ENCODE results near the gene FBXO34. TPM values are rescaled to one million over a fixed set of nuclear protein-coding genes. Genes with fewer than 3 reads are reported as not detected.

FBXO34 gene
- total and polyA plus RNA-seq, 2 of the 13 experiments (the other 11 are each of a cell fraction or from before 2014, with no cell fraction given) = 8.8 to 13.5 TPM

GRCh38 chr14:55324812-55325211 lies 53.6 kb downstream of the FBXO34 start:
- in situ Hi-C loops (cut with HindIII; ENCODE audit: extremely low pct_ligation_motif_present, low pct_unique_long_range_greater_than_20kb) = no loop called here
- BruUV-seq (replicated peaks) = no TSS peak
- POLR2A ChIA-PET = no interaction called here

GRCh38 chr14:55327179-55327578 lies 56.0 kb downstream of the FBXO34 start:
- ATAC-seq = no peak
- 92% methylated on average over 1 of the region's 1 CpG for WGBS (ENCODE audit: low lambda C conversion rate)
- TF ChIP-seq SETDB1 (CRISPR knock-in tag; IDR thresholded peaks at IDR 0.05; ENCODE audit: borderline replicate concordance) (no peak), PHF21A (CRISPR knock-in tag; IDR thresholded peaks at IDR 0.05) (no peak), JARID2 (CRISPR knock-in tag; IDR thresholded peaks at IDR 0.05; ENCODE audit: insufficient replicate concordance) (no peak), NBN (conservative IDR thresholded peaks at IDR 0.05) (no peak), ZNF567 (CRISPR knock-in tag; IDR thresholded peaks at IDR 0.05; ENCODE audit: borderline replicate concordance) (no peak), ZMYM4 (CRISPR knock-in tag; IDR thresholded peaks at IDR 0.05) (no peak), ZNF768 (CRISPR knock-in tag; IDR thresholded peaks at IDR 0.05) (no peak), ZBTB44 (CRISPR knock-in tag; IDR thresholded peaks at IDR 0.05) (no peak), ZNF263 (CRISPR knock-in tag; IDR thresholded peaks at IDR 0.05) (no peak), YEATS2 (CRISPR knock-in tag; IDR thresholded peaks at IDR 0.05; ENCODE audit: borderline replicate concordance) (no peak), ZNF329 (CRISPR knock-in tag; IDR thresholded peaks at IDR 0.05; ENCODE audit: low read depth) (no peak), DRAP1 (CRISPR knock-in tag; IDR thresholded peaks at IDR 0.05) (no peak), PCBP2 (optimal IDR thresholded peaks at IDR 0.05; ENCODE audit: low read depth, low read length, poor library complexity, severe bottlenecking) (no peak)

More at GRCh38 chr14:55324812-55325211, 53.6 kb downstream of the FBXO34 start:
- Histone ChIP-seq H4K20me1 (ENCODE audit: insufficient read depth, low read length) (no peaks in the 10 kb centered on the region), H3K27ac (ENCODE audit: extremely low read length, insufficient read depth, low read length) (no peak overlapping the region), H3K4me2 (ENCODE audit: low read depth, low read length) (no peak overlapping the region), H2AFZ (ENCODE audit: low read length) (no peak overlapping the region), H3K9ac (ENCODE audit: insufficient read depth, low read depth, low read length) (no peak overlapping the region), H3K79me2 (ENCODE audit: insufficient read depth, low read length) (peaks cover 35% of the 10 kb centered on the region), H3K36me3 (replicated peaks in 1 of 2; ENCODE audit: control insufficient read depth in 1 of 2, insufficient read depth in 2 of 2, low read length in 2 of 2) (0 out of 5 replicates have a peak, but pooled peaks cover 0 to 7% of the 10 kb centered on the region in 2 experiments), H3K4me3 (replicated peaks in 1 of 3; ENCODE audit: insufficient read depth in 1 of 3, low read depth in 2 of 3, low read length in 3 of 3) (no peak overlapping the region), H3K4me1 (ENCODE audit: insufficient read depth, low read length) (peaks cover 10% of the 10 kb centered on the region), H3K9me3 (ENCODE audit: low read length) (no peaks in the 10 kb centered on the region), H3K27me3 (ENCODE audit: control insufficient read depth in 1 of 2, insufficient read depth in 2 of 2, low read length in 2 of 2) (no peaks in the 10 kb centered on the region)
- no peak for TF ChIP-seq EEA1 (CRISPR knock-in tag; IDR thresholded peaks at IDR 0.05; ENCODE audit: borderline replicate concordance)
- no peak for TF ChIP-seq ZBTB44 (CRISPR knock-in tag; IDR thresholded peaks at IDR 0.05)
- peak; percentile 89 for TF ChIP-seq ZNF264 (CRISPR knock-in tag; IDR thresholded peaks at IDR 0.05)
- ATAC-seq (no peak), FAIRE-seq (no peak), DNase-seq (ENCODE audit: low spot score) (no peak)
- WGBS (ENCODE audit: low lambda C conversion rate) = 100% methylated on average over 2 of the region's 2 CpGs
- CTCF ChIA-PET (ENCODE audit: low intra/inter-chr PET ratio, low total read pairs) = no interaction called here
- intact Hi-C loops (cut with micrococcal nuclease; ENCODE audit: unreplicated experiment) = no loop called here

More at GRCh38 chr14:55327179-55327578, 56.0 kb downstream of the FBXO34 start:
- no peaks in the 10 kb centered on the region for H3K9me3 ChIP-seq (ENCODE audit: low read length)
- DNase-seq (ENCODE audit: low spot score) = no peak
- no peaks in the 10 kb centered on the region for H4K20me1 ChIP-seq (ENCODE audit: insufficient read depth, low read length)
- H3K4me1 ChIP-seq (ENCODE audit: insufficient read depth, low read length) = peaks cover 10% of the 10 kb centered on the region
- in situ Hi-C loops (cut with HindIII; ENCODE audit: extremely low pct_ligation_motif_present, low pct_unique_long_range_greater_than_20kb) = no loop called here
- H3K27ac ChIP-seq (ENCODE audit: extremely low read length, insufficient read depth, low read length) = no peak overlapping the region
- 0 out of 5 replicates have a peak, but pooled peaks cover 0 to 3% of the 10 kb centered on the region in 2 experiments for H3K36me3 ChIP-seq (replicated peaks in 1 of 2; ENCODE audit: control insufficient read depth in 1 of 2, insufficient read depth in 2 of 2, low read length in 2 of 2)
- no peaks in the 10 kb centered on the region for H3K27me3 ChIP-seq (ENCODE audit: control insufficient read depth in 1 of 2, insufficient read depth in 2 of 2, low read length in 2 of 2)
- peaks cover 47% of the 10 kb centered on the region for H3K79me2 ChIP-seq (ENCODE audit: insufficient read depth, low read length)
- no peak for FAIRE-seq
- ChIA-PET CTCF (ENCODE audit: low intra/inter-chr PET ratio, low total read pairs) (no interaction called here), POLR2A (no interaction called here)
- intact Hi-C loops (cut with micrococcal nuclease; ENCODE audit: unreplicated experiment) = no loop called here
- no TSS peak for BruUV-seq (replicated peaks)
- no peak overlapping the region for H3K9ac ChIP-seq (ENCODE audit: insufficient read depth, low read depth, low read length)
- no peak overlapping the region for H3K4me2 ChIP-seq (ENCODE audit: low read depth, low read length)
- H3K4me3 ChIP-seq (replicated peaks in 1 of 3; ENCODE audit: insufficient read depth in 1 of 3, low read depth in 2 of 3, low read length in 3 of 3) = no peak overlapping the region
- no peak overlapping the region for H2AFZ ChIP-seq (ENCODE audit: low read length)

Data from HepG2 (cell line).